PFSK-1 (cell line): ENCODE data around the gene PLA2G4D.

ENCODE experiments used
- FOXP2 ChIP-seq: optimal IDR thresholded peaks from 2 replicates; pipeline ENCODE3; 2011; ENCODE audit warnings: borderline replicate concordance, control low read depth, inconsistent platforms; ENCODE audit not compliant: insufficient read depth; ENCODE audit errors: extremely low read length, extremely low read depth
- POLR2AphosphoS5 ChIP-seq: IDR thresholded peaks from 2 replicates; pipeline ENCODE4 v1.6.1; 2012; ENCODE audit warnings: low read depth, mild to moderate bottlenecking, control low read depth, low read length, moderate library complexity
- REST ChIP-seq, 2 experiments: IDR thresholded peaks; 2 replicates each; pipeline versions ENCODE4 v1.6.1 to v1.8.0; 2011 to 2012; ENCODE audit warnings: low read depth in 2 of 2, low read length in 2 of 2, control low read depth in 1 of 2, inconsistent platforms in 1 of 2, mild to moderate bottlenecking in 1 of 2, moderate library complexity in 1 of 2; ENCODE audit not compliant: insufficient read depth in 1 of 2
- TAF1 ChIP-seq: IDR thresholded peaks from 2 replicates; pipeline ENCODE4 v1.6.1; 2012; ENCODE audit warnings: low read length, control low read depth, borderline replicate concordance; ENCODE audit not compliant: insufficient read depth

- no peak for TF ChIP-seq TAF1
- no peak for TF ChIP-seq POLR2AphosphoS5
- no peak for TF ChIP-seq REST (IDR thresholded peaks at IDR 0.05; ENCODE audit: insufficient read depth in 1 of 2, low read depth in 2 of 2, low read length in 2 of 2)
- no peak for TF ChIP-seq FOXP2
These were observed 14.9 kb downstream of the PLA2G4D start for GRCh38 chr15:42079401-42079908.
